DOHH2 (cell line): ENCODE results near the gene SYP.

ENCODE experiments used
- H3F3A ChIP-seq: fragments of 200-600 bp; sonication (generic), shearing (Covaris generic); 2 replicates; pipeline ENCODE4 v1.6.0; 2016; ENCODE audit warnings: antibody characterized with exemption, mild to moderate bottlenecking; ENCODE audit not compliant: control insufficient read depth, insufficient read depth
- H3K27ac ChIP-seq: fragments of 200-600 bp; sonication (generic); 2 replicates; pipeline ENCODE4 v1.5.1; 2014; ENCODE audit warnings: low read depth, mild to moderate bottlenecking, low read length, moderate library complexity
- H3K27me3 ChIP-seq: fragments of 200-600 bp; sonication (generic); 2 replicates; pipeline ENCODE4 v1.6.1; 2014; ENCODE audit warnings: mild to moderate bottlenecking, low read length, mixed read lengths; ENCODE audit not compliant: control insufficient read depth
- H3K36me3 ChIP-seq: fragments of 200-600 bp; sonication (generic); 2 replicates; pipeline ENCODE4 v1.6.1; 2014; ENCODE audit warnings: mild to moderate bottlenecking, low read length, moderate library complexity, mixed read lengths; ENCODE audit not compliant: control insufficient read depth
- H3K4me1 ChIP-seq: fragments of 200-600 bp; sonication (generic); 2 replicates; pipeline ENCODE4 v1.6.1; 2014; ENCODE audit warnings: mild to moderate bottlenecking, low read length, mixed read lengths; ENCODE audit not compliant: control insufficient read depth
- H3K4me2 ChIP-seq: fragments of 200-600 bp; sonication (generic); 2 replicates; pipeline ENCODE4 v1.6.0; 2014; ENCODE audit warnings: mild to moderate bottlenecking, low read length, moderate library complexity
- H3K4me3 ChIP-seq: fragments of 200-600 bp; sonication (generic); 2 replicates; pipeline ENCODE4 v1.5.1; 2014; ENCODE audit warnings: mild to moderate bottlenecking, low read length, mixed read lengths
- H3K79me2 ChIP-seq: fragments of 200-600 bp; sonication (generic); 2 replicates; pipeline ENCODE4 v1.6.1; 2014; ENCODE audit warnings: mild to moderate bottlenecking, low read length, mixed read lengths; ENCODE audit not compliant: control insufficient read depth
- H3K9me2 ChIP-seq: fragments of 200-600 bp; sonication (generic); replicated peaks from 2 replicates; pipeline ENCODE4 v1.6.1; 2014; ENCODE audit warnings: mild to moderate bottlenecking, low read length, mixed read lengths; ENCODE audit not compliant: control insufficient read depth
- H3K9me3 ChIP-seq: fragments of 200-600 bp; sonication (generic); 2 replicates; pipeline ENCODE4 v1.6.1; 2014; ENCODE audit warnings: antibody characterized with exemption, low read length, mixed read lengths; ENCODE audit not compliant: control insufficient read depth, insufficient read depth
- H4K20me1 ChIP-seq: fragments of 200-600 bp; sonication (generic); 2 replicates; pipeline ENCODE4 v1.6.0; 2014; ENCODE audit warnings: low read depth, mild to moderate bottlenecking, antibody characterized with exemption, low read length, moderate library complexity; ENCODE audit not compliant: control insufficient read depth, insufficient read depth
- EZH2phosphoT487 ChIP-seq: fragments of 200-600 bp; sonication (generic); IDR thresholded peaks from 2 replicates; pipeline ENCODE4 v1.6.1; 2017; ENCODE audit warnings: borderline replicate concordance, mild to moderate bottlenecking, antibody characterized with exemption, low read length, moderate library complexity, mixed read lengths
- TF ChIP-seq, protein P1 (sequence below): fragments of 200-600 bp; sonication (generic); IDR thresholded peaks from one replicate; pipeline ENCODE4 v1.5.1; 2014; ENCODE audit warnings: antibody characterized with exemption, mild to moderate bottlenecking, low read depth, low read length; ENCODE audit not compliant: poor library complexity, severe bottlenecking

SYP gene

DNA sequence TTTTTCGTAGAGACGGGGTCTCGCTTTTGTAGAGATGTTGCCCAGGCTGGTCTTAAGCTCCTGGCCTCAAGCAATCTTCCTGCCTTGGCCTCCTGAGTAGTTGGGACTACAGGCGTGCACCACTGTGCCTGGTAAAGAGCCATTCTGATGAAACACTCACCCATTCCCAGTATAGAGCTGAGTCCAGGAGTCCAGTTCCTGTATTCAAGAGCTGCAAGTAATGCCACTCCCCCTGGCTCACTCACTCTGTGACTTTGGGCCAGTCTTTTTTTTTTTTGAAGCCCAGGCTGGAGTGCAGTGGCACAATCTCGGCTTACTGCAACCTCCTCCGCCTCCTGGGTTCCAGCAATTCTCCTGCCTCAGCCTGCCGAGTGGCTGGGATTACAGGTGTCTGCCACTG lies 38.7 kb upstream of the SYP start:
- no peaks in the 10 kb centered on the region for H3K4me1 ChIP-seq
- no peak overlapping the region for H3K4me2 ChIP-seq
- TF ChIP-seq, protein P1, sequence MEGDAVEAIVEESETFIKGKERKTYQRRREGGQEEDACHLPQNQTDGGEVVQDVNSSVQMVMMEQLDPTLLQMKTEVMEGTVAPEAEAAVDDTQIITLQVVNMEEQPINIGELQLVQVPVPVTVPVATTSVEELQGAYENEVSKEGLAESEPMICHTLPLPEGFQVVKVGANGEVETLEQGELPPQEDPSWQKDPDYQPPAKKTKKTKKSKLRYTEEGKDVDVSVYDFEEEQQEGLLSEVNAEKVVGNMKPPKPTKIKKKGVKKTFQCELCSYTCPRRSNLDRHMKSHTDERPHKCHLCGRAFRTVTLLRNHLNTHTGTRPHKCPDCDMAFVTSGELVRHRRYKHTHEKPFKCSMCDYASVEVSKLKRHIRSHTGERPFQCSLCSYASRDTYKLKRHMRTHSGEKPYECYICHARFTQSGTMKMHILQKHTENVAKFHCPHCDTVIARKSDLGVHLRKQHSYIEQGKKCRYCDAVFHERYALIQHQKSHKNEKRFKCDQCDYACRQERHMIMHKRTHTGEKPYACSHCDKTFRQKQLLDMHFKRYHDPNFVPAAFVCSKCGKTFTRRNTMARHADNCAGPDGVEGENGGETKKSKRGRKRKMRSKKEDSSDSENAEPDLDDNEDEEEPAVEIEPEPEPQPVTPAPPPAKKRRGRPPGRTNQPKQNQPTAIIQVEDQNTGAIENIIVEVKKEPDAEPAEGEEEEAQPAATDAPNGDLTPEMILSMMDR: no peak
- TF ChIP-seq EZH2phosphoT487: no peak
- no peaks in the 10 kb centered on the region for H3K79me2 ChIP-seq
- H3K27me3 ChIP-seq: no peaks in the 10 kb centered on the region
- no peak overlapping the region for H3K4me3 ChIP-seq
- no peaks in the 10 kb centered on the region for H3K9me3 ChIP-seq
- H3K9me2 ChIP-seq: no peaks in the 10 kb centered on the region
- no peak overlapping the region for H3K27ac ChIP-seq
- no peaks in the 10 kb centered on the region for H3F3A ChIP-seq
- no peaks in the 10 kb centered on the region for H3K36me3 ChIP-seq
- no peaks in the 10 kb centered on the region for H4K20me1 ChIP-seq

DNA sequence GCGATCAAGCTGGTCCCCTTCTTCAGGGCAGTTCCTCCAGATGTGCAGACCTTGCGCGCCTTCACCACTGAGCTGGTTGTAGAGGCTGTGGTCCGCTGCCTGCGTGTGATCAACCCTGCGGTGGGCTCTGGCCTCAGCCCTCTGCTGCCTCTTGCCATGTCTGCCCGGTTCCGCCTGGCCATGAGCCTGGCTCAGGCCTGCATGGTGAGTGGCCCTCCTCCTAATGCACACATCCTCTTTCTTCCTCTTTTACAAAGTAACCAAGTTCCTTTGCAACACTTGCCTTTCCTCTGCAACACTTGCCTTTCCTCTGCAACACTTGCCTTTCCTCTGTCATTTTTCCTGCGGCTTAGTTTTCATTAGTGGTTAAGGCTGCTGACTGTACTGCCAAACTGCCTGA lies 37.1 kb upstream of the SYP start:
- H3K4me2 ChIP-seq: no peak overlapping the region
- TF ChIP-seq, protein P1: no peak
- no peak for TF ChIP-seq EZH2phosphoT487
- no peaks in the 10 kb centered on the region for H3K4me1 ChIP-seq
- no peaks in the 10 kb centered on the region for H3K9me2 ChIP-seq
- H3K79me2 ChIP-seq: no peaks in the 10 kb centered on the region
- no peaks in the 10 kb centered on the region for H3K27me3 ChIP-seq
- H3K4me3 ChIP-seq: no peak overlapping the region
- no peaks in the 10 kb centered on the region for H4K20me1 ChIP-seq
- no peaks in the 10 kb centered on the region for H3K36me3 ChIP-seq
- H3K27ac ChIP-seq: no peak overlapping the region
- no peaks in the 10 kb centered on the region for H3F3A ChIP-seq
- H3K9me3 ChIP-seq: no peaks in the 10 kb centered on the region

DNA sequence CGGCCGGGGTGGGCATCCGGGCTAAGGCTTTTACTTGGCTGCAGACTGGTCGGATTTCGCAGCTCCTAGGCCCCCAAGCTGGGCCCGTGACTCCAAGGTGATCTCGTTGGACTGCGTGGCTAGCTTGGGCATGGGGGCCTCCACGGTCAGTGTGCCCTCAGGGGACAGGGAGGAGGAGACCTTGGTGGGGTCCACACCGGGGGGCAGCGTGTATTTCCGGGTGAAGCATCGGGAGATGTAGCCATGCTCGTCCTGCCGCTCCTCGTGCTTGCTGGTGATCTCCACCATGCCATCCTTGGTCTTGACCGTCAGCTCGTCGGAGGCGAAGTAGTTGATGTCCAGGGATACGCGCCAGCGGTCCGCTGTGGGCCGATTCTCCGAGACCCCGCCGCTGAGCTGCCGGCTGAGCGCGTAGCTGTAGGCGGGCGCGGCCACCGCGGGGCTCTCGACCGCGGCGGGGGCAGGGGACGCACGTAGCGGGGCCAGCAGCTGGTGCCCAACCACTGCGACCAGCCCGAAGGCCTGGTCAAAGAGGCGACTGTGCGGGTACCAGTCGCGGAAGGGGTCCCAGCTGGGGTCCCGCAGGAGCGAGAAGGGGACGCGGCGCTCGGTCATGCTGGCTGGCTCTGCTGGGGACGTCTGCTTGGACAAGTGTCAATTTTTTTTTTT lies 34.0 kb upstream of the SYP start:
- Histone ChIP-seq H3K4me1 (peaks cover 9% of the 10 kb centered on the region; the same call in 1 of the 2 replicates), H3F3A (no peaks in the 10 kb centered on the region), H3K27ac (no peak overlapping the region), H3K4me3 (no peak overlapping the region), H3K9me2 (no peaks in the 10 kb centered on the region), H4K20me1 (no peaks in the 10 kb centered on the region), H3K36me3 (no peaks in the 10 kb centered on the region), H3K79me2 (no peaks in the 10 kb centered on the region), H3K9me3 (no peaks in the 10 kb centered on the region), H3K4me2 (no peak overlapping the region), H3K27me3 (no peaks in the 10 kb centered on the region)
- TF ChIP-seq EZH2phosphoT487: no peak
- TF ChIP-seq, protein P1: no peak
